IgD-negative memory B cell (primary cell): ENCODE data around the gene DNAJC30. TPM values are rescaled to one million over a fixed set of nuclear protein-coding genes. Genes with fewer than 3 reads are reported as not detected.

Experiments used
- H3K27ac Mint-ChIP-seq, 3 donors: one replicate each; pipeline ENCODE4 v1.8.0; 2020 to 2022; ENCODE audit warnings: mild to moderate bottlenecking in 3 of 3, mixed read lengths in 3 of 3, moderate library complexity in 1 of 3
- H3K27me3 Mint-ChIP-seq: one replicate; pipeline ENCODE4 v1.8.0; 2021; ENCODE audit warnings: mixed read lengths
- H3K36me3 Mint-ChIP-seq: one replicate; pipeline ENCODE4 v1.8.0; 2020; ENCODE audit warnings: mild to moderate bottlenecking, mixed read lengths
- H3K4me1 Mint-ChIP-seq, 3 donors: one replicate each; pipeline ENCODE4 v1.8.0; 2020 to 2022; ENCODE audit warnings: mixed read lengths in 3 of 3, mild to moderate bottlenecking in 1 of 3
- H3K4me3 Mint-ChIP-seq, 4 donors: one replicate each; pipeline ENCODE4 v1.8.0; 2020 to 2022; ENCODE audit warnings: mild to moderate bottlenecking in 4 of 4, mixed read lengths in 4 of 4, moderate library complexity in 3 of 4
- H3K9me3 Mint-ChIP-seq, 3 donors: one replicate each; pipeline ENCODE4 v1.8.0; 2020 to 2021; ENCODE audit warnings: mixed read lengths in 3 of 3, mild to moderate bottlenecking in 1 of 3
- polyA plus RNA-seq: library from polyadenylated mRNA; unstranded; fragments of 300-500 nt; fragmentation: Illumina TruSeq; gene quantifications from one replicate; pipeline ENCODE4 v1.2.3, GENCODE V29; 2021

The DNAJC30 gene
- polyA plus RNA-seq, 1 donor from 2014 or later, result 11.3 TPM

- H3K4me1 Mint-ChIP-seq, result peaks cover 0 to 10% (median 2%) of the 10 kb centered on the region in 3 donors
- peaks cover 5% of the 10 kb centered on the region for H3K27me3 Mint-ChIP-seq
- peak overlapping the region in 1 of 3 donors; percentile 48 for H3K27ac Mint-ChIP-seq
- H3K4me3 Mint-ChIP-seq, result no peak overlapping the region
- peaks cover 4% of the 10 kb centered on the region for H3K36me3 Mint-ChIP-seq
- H3K9me3 Mint-ChIP-seq, result no peaks in the 10 kb centered on the region
Observed at GRCh38 chr7:73702665-73703064, 19.4 kb upstream of the DNAJC30 start.

GRCh38 chr7:73702226-73702625 is 19.0 kb upstream of the DNAJC30 start:
- Mint-ChIP-seq H3K4me3 (peak overlapping the region in 1 of 4 donors; percentile 1), H3K27ac (peak overlapping the region in 2 of 3 donors; percentile 23 to 48), H3K9me3 (no peaks in the 10 kb centered on the region), H3K4me1 (peaks cover 0 to 10% (median 2%) of the 10 kb centered on the region in 3 donors), H3K36me3 (peaks cover 6% of the 10 kb centered on the region), H3K27me3 (peaks cover 5% of the 10 kb centered on the region)

GRCh38 chr7:73701357-73701995 is 18.2 kb upstream of the DNAJC30 start:
- peaks cover 0 to 4% (median 2%) of the 10 kb centered on the region in 3 donors for H3K4me1 Mint-ChIP-seq
- H3K27ac Mint-ChIP-seq, result peak overlapping the region in 1 of 3 donors; percentile 23
- peaks cover 5% of the 10 kb centered on the region for H3K27me3 Mint-ChIP-seq
- no peak overlapping the region for H3K4me3 Mint-ChIP-seq
- peaks cover 6% of the 10 kb centered on the region for H3K36me3 Mint-ChIP-seq
- H3K9me3 Mint-ChIP-seq, result no peaks in the 10 kb centered on the region

GRCh38 chr7:73700581-73701134 is 17.4 kb upstream of the DNAJC30 start:
- peaks cover 6% of the 10 kb centered on the region for H3K36me3 Mint-ChIP-seq
- H3K9me3 Mint-ChIP-seq, result no peaks in the 10 kb centered on the region
- peaks cover 5% of the 10 kb centered on the region for H3K27me3 Mint-ChIP-seq
- no peak overlapping the region for H3K4me3 Mint-ChIP-seq
- no peak overlapping the region for H3K27ac Mint-ChIP-seq
- peaks cover 0 to 3% (median 2%) of the 10 kb centered on the region in 3 donors for H3K4me1 Mint-ChIP-seq

GRCh38 chr7:73700069-73700423 is 16.8 kb upstream of the DNAJC30 start:
- H3K36me3 Mint-ChIP-seq, result peaks cover 6% of the 10 kb centered on the region
- H3K27me3 Mint-ChIP-seq, result peaks cover 5% of the 10 kb centered on the region
- H3K27ac Mint-ChIP-seq, result no peak overlapping the region
- peaks cover 0 to 3% (median 2%) of the 10 kb centered on the region in 3 donors for H3K4me1 Mint-ChIP-seq
- no peaks in the 10 kb centered on the region for H3K9me3 Mint-ChIP-seq
- H3K4me3 Mint-ChIP-seq, result no peak overlapping the region

- H3K36me3 Mint-ChIP-seq, result peaks cover 6% of the 10 kb centered on the region
- no peak overlapping the region for H3K4me3 Mint-ChIP-seq
- peaks cover 0 to 3% (median 2%) of the 10 kb centered on the region in 3 donors for H3K4me1 Mint-ChIP-seq
- no peaks in the 10 kb centered on the region for H3K9me3 Mint-ChIP-seq
- H3K27ac Mint-ChIP-seq, result no peak overlapping the region
- H3K27me3 Mint-ChIP-seq, result peaks cover 5% of the 10 kb centered on the region
Observed at GRCh38 chr7:73699370-73700068, 16.3 kb upstream of the DNAJC30 start.

- no peak overlapping the region for H3K4me3 Mint-ChIP-seq
- peaks cover 4% of the 10 kb centered on the region for H3K27me3 Mint-ChIP-seq
- peaks cover 6% of the 10 kb centered on the region for H3K36me3 Mint-ChIP-seq
- H3K27ac Mint-ChIP-seq, result no peak overlapping the region
- H3K9me3 Mint-ChIP-seq, result no peaks in the 10 kb centered on the region
- H3K4me1 Mint-ChIP-seq, result peaks cover 0 to 3% (median 0%) of the 10 kb centered on the region in 3 donors
Observed at GRCh38 chr7:73698410-73698809, 15.2 kb upstream of the DNAJC30 start.

GRCh38 chr7:73696372-73696771 is 13.1 kb upstream of the DNAJC30 start:
- Mint-ChIP-seq H3K4me3 (no peak overlapping the region), H3K27ac (no peak overlapping the region), H3K9me3 (no peaks in the 10 kb centered on the region), H3K36me3 (peaks cover 11% of the 10 kb centered on the region), H3K4me1 (peaks cover 0 to 2% (median 0%) of the 10 kb centered on the region in 3 donors), H3K27me3 (no peaks in the 10 kb centered on the region)

GRCh38 chr7:73690646-73691045 is 7.4 kb upstream of the DNAJC30 start:
- Mint-ChIP-seq H3K36me3 (peaks cover 10% of the 10 kb centered on the region), H3K27ac (no peak overlapping the region), H3K27me3 (no peaks in the 10 kb centered on the region), H3K9me3 (no peaks in the 10 kb centered on the region), H3K4me3 (no peak overlapping the region), H3K4me1 (peaks cover 0 to 10% (median 9%) of the 10 kb centered on the region in 3 donors)

GRCh38 chr7:73688288-73688687 is 5.0 kb upstream of the DNAJC30 start:
- H3K9me3 Mint-ChIP-seq, result no peaks in the 10 kb centered on the region
- H3K27me3 Mint-ChIP-seq, result no peaks in the 10 kb centered on the region
- no peak overlapping the region for H3K4me3 Mint-ChIP-seq
- H3K4me1 Mint-ChIP-seq, result peaks cover 6 to 13% (median 12%) of the 10 kb centered on the region in 3 donors
- H3K36me3 Mint-ChIP-seq, result peaks cover 10% of the 10 kb centered on the region
- H3K27ac Mint-ChIP-seq, result peak overlapping the region in 1 of 3 donors; percentile 44

GRCh38 chr7:73685311-73685710 is 2.1 kb upstream of the DNAJC30 start:
- H3K27ac Mint-ChIP-seq, result peak overlapping the region in 1 of 3 donors; percentile 45
- H3K4me3 Mint-ChIP-seq, result peak overlapping the region; percentile 39 to 98 (median 64)

GRCh38 chr7:73683788-73684693 is 788 bp upstream of the DNAJC30 start:
- Mint-ChIP-seq H3K27me3 (no peaks in the 10 kb centered on the region), H3K4me3 (peak overlapping the region; percentile 97 to 99 (median 98)), H3K9me3 (no peaks in the 10 kb centered on the region), H3K4me1 (peaks cover 16 to 22% (median 17%) of the 10 kb centered on the region in 3 donors), H3K36me3 (peaks cover 4% of the 10 kb centered on the region), H3K27ac (peak overlapping the region; percentile 93 to 96 (median 96))

More at GRCh38 chr7:73685311-73685710, 2.1 kb upstream of the DNAJC30 start:
- H3K36me3 Mint-ChIP-seq, result peaks cover 4% of the 10 kb centered on the region
- H3K27me3 Mint-ChIP-seq, result no peaks in the 10 kb centered on the region
- peaks cover 16 to 27% (median 23%) of the 10 kb centered on the region in 3 donors for H3K4me1 Mint-ChIP-seq
- H3K9me3 Mint-ChIP-seq, result no peaks in the 10 kb centered on the region

GRCh38 chr7:73682745-73683055 is 553 bp downstream of the DNAJC30 start:
- peaks cover 16 to 18% (median 18%) of the 10 kb centered on the region in 3 donors for H3K4me1 Mint-ChIP-seq
- no peaks in the 10 kb centered on the region for H3K36me3 Mint-ChIP-seq
- no peaks in the 10 kb centered on the region for H3K9me3 Mint-ChIP-seq
- peak overlapping the region; percentile 97 to 99 (median 98) for H3K4me3 Mint-ChIP-seq
- no peaks in the 10 kb centered on the region for H3K27me3 Mint-ChIP-seq
- H3K27ac Mint-ChIP-seq, result peak overlapping the region; percentile 23 to 96 (median 96)

GRCh38 chr7:73681031-73681430 is 2.2 kb downstream of the DNAJC30 start:
- peaks cover 16 to 18% (median 18%) of the 10 kb centered on the region in 3 donors for H3K4me1 Mint-ChIP-seq
- no peaks in the 10 kb centered on the region for H3K9me3 Mint-ChIP-seq
- peak overlapping the region in 1 of 3 donors; percentile 61 for H3K27ac Mint-ChIP-seq
- H3K4me3 Mint-ChIP-seq, result peak overlapping the region; percentile 65 to 98 (median 88)
- H3K27me3 Mint-ChIP-seq, result no peaks in the 10 kb centered on the region
- no peaks in the 10 kb centered on the region for H3K36me3 Mint-ChIP-seq
